CD14-positive monocyte (primary cell): ENCODE results near the gene RSPO1. TPM values are rescaled to one million over a fixed set of nuclear protein-coding genes. Genes with fewer than 3 reads are reported as not detected.

ENCODE experiments used
- DNase-seq, 3 donors: peaks; one replicate each; pipeline ENCODE4 v3.0.0-alpha.2; 2011 to 2022
- H2AFZ ChIP-seq: 2 replicates; pipeline ENCODE4 v1.6.0; 2012; ENCODE audit warnings: mild to moderate bottlenecking, low read depth, low read length, inconsistent platforms; ENCODE audit not compliant: insufficient read depth, poor library complexity, severe bottlenecking
- H3K27ac ChIP-seq, 2 donors: 1 replicate in 1 of 2; 2 replicates in 1 of 2; pipeline ENCODE4 v1.5.1; 2012 to 2013; ENCODE audit warnings: low read length in 2 of 2, control low read depth in 1 of 2, inconsistent platforms in 1 of 2, low read depth in 1 of 2, mild to moderate bottlenecking in 1 of 2
- H3K27me3 ChIP-seq, 2 donors: one replicate each; pipeline versions ENCODE4 v1.6.0 to v1.6.1; 2011 to 2013; ENCODE audit warnings: low read length in 2 of 2; ENCODE audit not compliant: control insufficient read depth in 2 of 2, insufficient read depth in 2 of 2
- H3K36me3 ChIP-seq, 2 donors: replicated peaks in 1 of 2; 1 replicate in 1 of 2; 2 replicates in 1 of 2; pipeline versions ENCODE4 v1.5.1 to v1.6.1; 2012 to 2013; ENCODE audit warnings: low read length in 2 of 2, control low read depth in 1 of 2, inconsistent platforms in 1 of 2, mild to moderate bottlenecking in 1 of 2; ENCODE audit not compliant: insufficient read depth in 2 of 2, control insufficient read depth in 1 of 2
- H3K4me1 ChIP-seq, 2 donors: 1 replicate in 1 of 2; 2 replicates in 1 of 2; pipeline versions ENCODE4 v1.5.1 to v1.6.1; 2012 to 2013; ENCODE audit warnings: low read length in 2 of 2, control low read depth in 1 of 2, inconsistent platforms in 1 of 2, mild to moderate bottlenecking in 1 of 2, moderate library complexity in 1 of 2; ENCODE audit not compliant: insufficient read depth in 2 of 2, control insufficient read depth in 1 of 2
- H3K4me2 ChIP-seq: replicated peaks from 2 replicates; pipeline ENCODE3; 2012; ENCODE audit warnings: low read length, moderate library complexity, mild to moderate bottlenecking; ENCODE audit not compliant: poor library complexity, severe bottlenecking; ENCODE audit errors: extremely low read depth
- H3K4me3 ChIP-seq, 3 experiments: fragments of 200-600 bp in 1 of 3; sonication (generic) in 1 of 3; replicated peaks in 1 of 3; 1 replicate in 2 of 3; 2 replicates in 1 of 3; pipeline ENCODE4 v1.5.1; 2011 to 2013; ENCODE audit warnings: low read length in 3 of 3, mild to moderate bottlenecking in 3 of 3, control low read depth in 2 of 3, low read depth in 2 of 3, inconsistent platforms in 1 of 3, moderate library complexity in 1 of 3
- H3K79me2 ChIP-seq: 2 replicates; pipeline ENCODE4 v1.6.0; 2012; ENCODE audit warnings: mild to moderate bottlenecking, control low read depth, inconsistent platforms, low read length, moderate library complexity; ENCODE audit not compliant: insufficient read depth
- H3K9ac ChIP-seq: 2 replicates; pipeline ENCODE4 v1.6.0; 2017; ENCODE audit warnings: low read length, mild to moderate bottlenecking; ENCODE audit not compliant: insufficient read depth, poor library complexity, severe bottlenecking
- H3K9me3 ChIP-seq, 2 donors: replicated peaks in 1 of 2; 1 replicate in 1 of 2; 2 replicates in 1 of 2; pipeline versions ENCODE4 v1.5.1 to v1.6.1; 2012 to 2013; ENCODE audit warnings: low read length in 2 of 2, control low read depth in 1 of 2; ENCODE audit not compliant: control insufficient read depth in 1 of 2, insufficient read depth in 1 of 2
- H4K20me1 ChIP-seq: 2 replicates; pipeline ENCODE4 v1.6.0; 2012; ENCODE audit warnings: mild to moderate bottlenecking, low read length, control low read depth, moderate library complexity; ENCODE audit not compliant: insufficient read depth
- H3K27ac Mint-ChIP-seq, 7 donors: one replicate each; pipeline ENCODE4 v1.8.0; 2020; ENCODE audit warnings: mild to moderate bottlenecking in 7 of 7, mixed read lengths in 7 of 7, moderate library complexity in 6 of 7, inconsistent platforms in 2 of 7
- H3K27me3 Mint-ChIP-seq, 3 donors: one replicate each; pipeline ENCODE4 v1.8.0; 2021 to 2022; ENCODE audit warnings: low read depth in 3 of 3, mild to moderate bottlenecking in 3 of 3, mixed read lengths in 3 of 3, moderate library complexity in 3 of 3, inconsistent platforms in 1 of 3
- H3K36me3 Mint-ChIP-seq, 2 donors: one replicate each; pipeline ENCODE4 v1.8.0; 2020; ENCODE audit warnings: mixed read lengths in 2 of 2, inconsistent platforms in 1 of 2, mild to moderate bottlenecking in 1 of 2
- H3K4me1 Mint-ChIP-seq: one replicate; pipeline ENCODE4 v1.8.0; 2020; ENCODE audit warnings: mild to moderate bottlenecking, mixed read lengths
- H3K4me3 Mint-ChIP-seq, 2 donors: one replicate each; pipeline ENCODE4 v1.8.0; 2020; ENCODE audit warnings: mild to moderate bottlenecking in 2 of 2, mixed read lengths in 2 of 2, moderate library complexity in 1 of 2
- H3K9me3 Mint-ChIP-seq, 7 donors: one replicate each; pipeline ENCODE4 v1.8.0; 2020 to 2022; ENCODE audit warnings: mixed read lengths in 7 of 7, mild to moderate bottlenecking in 6 of 7, moderate library complexity in 6 of 7, inconsistent platforms in 2 of 7
- WGBS: methylation state at CpG from one replicate; pipeline ENCODE4 v1.1.5; 2013; ENCODE audit warnings: missing lambda C conversion rate; ENCODE audit not compliant: insufficient coverage; 5-methylcytosine and 5-hydroxymethylcytosine counted together
- intact Hi-C, 2 donors: fragments of 100-400 bp; cut with micrococcal nuclease; formaldehyde crosslinking; loops; one replicate each; pipeline versions ENCODE4 v1.15.0 to v1.15.1; 2023
- polyA plus RNA-seq, 3 donors: library from polyadenylated mRNA; depleted of rRNA in 1 of 3; unstranded in 2 of 3; stranded (reverse) in 1 of 3; fragments of 300-500 nt in 2 of 3; fragments of >200 nt in 1 of 3; fragmentation: Illumina TruSeq in 2 of 3; gene quantifications; 1 replicate in 2 of 3; 2 replicates in 1 of 3; pipeline ENCODE4 v1.2.3, GENCODE V29; 2012 to 2021
- TF ChIP-seq, protein P1 (sequence below): fragments of 200-600 bp; IDR thresholded peaks from one replicate; pipeline ENCODE4 v1.8.0; 2022; ENCODE audit warnings: antibody characterized with exemption, mild to moderate bottlenecking

Gene RSPO1
- polyA plus RNA-seq, 3 donors, result not detected

DNA sequence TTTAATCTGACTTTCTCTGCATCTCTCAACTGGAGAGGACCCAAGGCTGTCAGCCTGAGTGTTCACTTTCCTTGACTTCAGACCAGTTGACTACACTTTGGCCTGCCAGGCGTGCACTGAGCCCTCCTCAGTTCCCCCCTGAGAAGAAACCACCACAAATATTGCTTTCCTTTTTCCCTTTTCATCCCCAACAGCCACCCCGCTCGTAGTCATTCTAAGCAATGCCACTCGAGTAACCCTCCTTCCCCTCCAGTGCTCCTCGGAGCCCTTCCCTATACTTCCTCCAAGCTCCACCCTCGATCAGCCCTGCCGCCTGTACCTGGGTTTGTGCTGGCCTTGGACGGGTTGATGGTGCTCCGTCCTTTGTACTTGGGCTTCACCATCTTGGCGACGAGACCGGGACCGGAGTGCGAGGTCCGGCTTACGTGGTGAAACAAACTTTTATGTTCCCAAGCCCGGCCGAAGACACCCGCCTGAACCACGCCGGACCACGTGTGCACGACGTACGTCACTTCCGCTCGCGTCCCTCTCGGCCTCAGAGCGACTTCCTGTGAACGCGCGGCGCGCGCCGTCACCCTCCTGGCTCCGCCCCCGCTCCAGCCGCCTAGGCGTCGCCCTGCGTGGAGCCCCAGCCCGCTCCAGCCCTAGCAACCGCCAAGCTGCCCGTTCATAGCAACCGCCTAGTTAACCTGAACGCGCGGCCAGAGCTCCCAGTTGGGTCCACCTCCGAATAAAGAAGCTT is 39.1 kb downstream of the RSPO1 start, which contains the start of gene GNL2:
GNL2 (minus strand) TSS at position 498 of the 742 bp plus-strand sequence; CDS start at position 383, 115 bp downstream.
- H3K36me3 ChIP-seq, result peaks cover 26 to 35% of the 10 kb centered on the region in 2 donors
- TF ChIP-seq, protein P1, sequence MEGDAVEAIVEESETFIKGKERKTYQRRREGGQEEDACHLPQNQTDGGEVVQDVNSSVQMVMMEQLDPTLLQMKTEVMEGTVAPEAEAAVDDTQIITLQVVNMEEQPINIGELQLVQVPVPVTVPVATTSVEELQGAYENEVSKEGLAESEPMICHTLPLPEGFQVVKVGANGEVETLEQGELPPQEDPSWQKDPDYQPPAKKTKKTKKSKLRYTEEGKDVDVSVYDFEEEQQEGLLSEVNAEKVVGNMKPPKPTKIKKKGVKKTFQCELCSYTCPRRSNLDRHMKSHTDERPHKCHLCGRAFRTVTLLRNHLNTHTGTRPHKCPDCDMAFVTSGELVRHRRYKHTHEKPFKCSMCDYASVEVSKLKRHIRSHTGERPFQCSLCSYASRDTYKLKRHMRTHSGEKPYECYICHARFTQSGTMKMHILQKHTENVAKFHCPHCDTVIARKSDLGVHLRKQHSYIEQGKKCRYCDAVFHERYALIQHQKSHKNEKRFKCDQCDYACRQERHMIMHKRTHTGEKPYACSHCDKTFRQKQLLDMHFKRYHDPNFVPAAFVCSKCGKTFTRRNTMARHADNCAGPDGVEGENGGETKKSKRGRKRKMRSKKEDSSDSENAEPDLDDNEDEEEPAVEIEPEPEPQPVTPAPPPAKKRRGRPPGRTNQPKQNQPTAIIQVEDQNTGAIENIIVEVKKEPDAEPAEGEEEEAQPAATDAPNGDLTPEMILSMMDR, result no peak
- peak within 1 kb of the TSS; percentile 90 to 97 for H3K27ac ChIP-seq
- intact Hi-C loops, result loop anchor here (2.0 to 10.0 kb wide), 5 partner anchors 38 to 419 kb away; partner anchors contain the start of genes CDCA8 (in 1 of the 2), DNALI1 (in 1 of the 2), MTF1 (in 1 of the 2) and SNIP1 (in 1 of the 2)
- H3K9ac ChIP-seq, result peak within 1 kb of the TSS; percentile 83
- peak within 1 kb of the TSS; percentile 75 to 97 (median 89) for H3K4me3 ChIP-seq
- H4K20me1 ChIP-seq, result peaks cover 43% of the 10 kb centered on the region
- peaks cover 40% of the 10 kb centered on the region for H3K79me2 ChIP-seq
- peaks cover 0 to 2% (median 0%) of the 10 kb centered on the region in 7 donors for H3K9me3 Mint-ChIP-seq
- H3K9me3 ChIP-seq, result no peaks in the 10 kb centered on the region
- H3K4me3 Mint-ChIP-seq, result peak within 1 kb of the TSS; percentile 96 to 99
- peaks cover 17 to 21% of the 10 kb centered on the region in 2 donors for H3K4me1 ChIP-seq
- H3K27me3 ChIP-seq, result peaks cover 0 to 2% of the 10 kb centered on the region in 2 donors
- peaks cover 25 to 28% of the 10 kb centered on the region in 2 donors for H3K36me3 Mint-ChIP-seq
- H3K4me1 Mint-ChIP-seq, result peaks cover 19% of the 10 kb centered on the region
- H3K27ac Mint-ChIP-seq, result peak within 1 kb of the TSS; percentile 99 to 100 (median 99)
- WGBS, result under 1% methylated on average over 51 of the region's 51 CpGs
- peaks cover 0 to 4% (median 4%) of the 10 kb centered on the region in 3 donors for H3K27me3 Mint-ChIP-seq
- H2AFZ ChIP-seq, result peak within 1 kb of the TSS; percentile 97
- peak; percentile 98 for DNase-seq
- peak within 1 kb of the TSS; percentile 99 for H3K4me2 ChIP-seq

DNA sequence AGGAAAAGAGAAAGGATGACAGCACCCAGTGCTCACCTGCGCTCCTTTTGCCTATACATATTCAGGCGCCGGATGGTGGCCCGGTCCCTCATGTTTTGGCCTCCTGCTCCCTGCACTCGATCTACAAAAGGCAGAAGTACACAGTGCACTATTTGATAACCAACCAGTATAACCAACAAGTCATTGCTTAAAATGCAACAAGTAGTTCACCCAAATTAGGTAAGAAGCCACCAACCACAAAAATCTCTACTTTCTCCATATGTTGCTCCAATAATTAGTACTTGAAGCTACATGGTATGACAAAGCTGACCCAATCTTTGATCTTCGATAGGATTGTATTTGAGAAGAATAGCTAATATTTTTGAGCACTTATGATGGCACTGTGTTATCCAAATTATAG is 41.0 kb downstream of the RSPO1 start:
- Histone ChIP-seq H3K4me1 (peaks cover 17 to 21% of the 10 kb centered on the region in 2 donors), H3K9ac (no peak overlapping the region), H3K36me3 (peaks cover 45 to 54% of the 10 kb centered on the region in 2 donors), H3K4me3 (no peak overlapping the region), H2AFZ (no peak overlapping the region), H3K4me2 (no peak overlapping the region), H3K9me3 (no peaks in the 10 kb centered on the region), H3K27ac (no peak overlapping the region), H3K79me2 (peaks cover 40% of the 10 kb centered on the region), H4K20me1 (peaks cover 48% of the 10 kb centered on the region), H3K27me3 (no peaks in the 10 kb centered on the region)
- peaks cover 19% of the 10 kb centered on the region for H3K4me1 Mint-ChIP-seq
- peak overlapping the region in 2 of 7 donors; percentile 8 to 26 for H3K27ac Mint-ChIP-seq
- no peak overlapping the region for H3K4me3 Mint-ChIP-seq
- TF ChIP-seq, protein P1, result no peak
- DNase-seq, result no peak
- peaks cover 0 to 2% (median 0%) of the 10 kb centered on the region in 7 donors for H3K9me3 Mint-ChIP-seq
- 100% methylated on average over 1 of the region's 6 CpGs for WGBS
- H3K27me3 Mint-ChIP-seq, result no peaks in the 10 kb centered on the region
- H3K36me3 Mint-ChIP-seq, result peaks cover 38 to 42% of the 10 kb centered on the region in 2 donors
- intact Hi-C loops, result loop anchor here in 1 of 2 donors (2.0 to 10.0 kb wide), 3 partner anchors 99 to 421 kb away; partner anchors contain the start of genes CDCA8, MTF1 and UTP11
